H7 (cell line): ENCODE results near the gene QKI. TPM values are rescaled to one million over a fixed set of nuclear protein-coding genes. Genes with fewer than 3 reads are reported as not detected.
"Not testable (repeated sequence)": the region's sequence is repeated elsewhere in the genome, so short reads cannot be mapped to it uniquely, and the experiment has no call there.

Experiments used
- DNase-seq: peaks from one replicate; pipeline ENCODE4 v3.0.0; 2012
- H3K27me3 ChIP-seq: 2 replicates; pipeline ENCODE4 v1.6.0; 2011; ENCODE audit warnings: mild to moderate bottlenecking, low read length; ENCODE audit not compliant: control insufficient read depth, insufficient read depth
- H3K36me3 ChIP-seq: replicated peaks from 2 replicates; pipeline ENCODE4 v1.5.1; 2011; ENCODE audit warnings: low read length; ENCODE audit not compliant: control insufficient read depth, insufficient read depth
- H3K4me3 ChIP-seq: 2 replicates; pipeline ENCODE4 v1.5.1; 2011; ENCODE audit warnings: low read depth, mild to moderate bottlenecking, control low read depth, low read length, moderate library complexity; ENCODE audit not compliant: insufficient read depth
- total RNA-seq: library from RNA; depleted of rRNA; stranded (reverse); fragments of >200 nt; shearing (Covaris generic); gene quantifications from 2 replicates; pipeline ENCODE4 v1.2.3, GENCODE V29; 2014

The QKI gene
- total RNA-seq, 1 experiment from 2014 or later: 155 TPM

- not testable (repeated sequence) for DNase-seq, H3K36me3 ChIP-seq, H3K4me3 ChIP-seq, H3K27me3 ChIP-seq
Observed at GRCh38 chr6:163433486-163433885, 19.0 kb downstream of the QKI start.

DNA sequence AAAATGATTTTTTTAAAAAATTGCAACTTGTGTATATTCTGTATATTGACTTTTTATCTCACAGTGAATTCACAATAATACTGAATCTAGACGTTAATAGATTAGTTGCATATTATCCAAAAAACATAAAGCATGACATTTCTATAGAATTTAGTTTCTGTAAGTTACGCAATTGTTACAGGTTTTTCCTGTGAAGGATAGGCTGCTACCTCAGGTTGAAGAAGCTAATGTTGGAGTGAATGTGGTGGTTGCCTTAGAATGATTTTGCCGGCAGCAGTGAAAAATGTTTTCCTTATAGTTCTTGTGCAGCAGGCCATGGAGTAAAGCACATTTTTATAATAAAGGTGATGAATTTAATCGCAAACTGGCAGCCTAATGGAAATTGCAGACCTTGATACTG lies 20.5 kb downstream of the QKI start:
- no peak for DNase-seq
- no peak overlapping the region for H3K4me3 ChIP-seq
- no peaks in the 10 kb centered on the region for H3K36me3 ChIP-seq
- H3K27me3 ChIP-seq: no peaks in the 10 kb centered on the region

DNA sequence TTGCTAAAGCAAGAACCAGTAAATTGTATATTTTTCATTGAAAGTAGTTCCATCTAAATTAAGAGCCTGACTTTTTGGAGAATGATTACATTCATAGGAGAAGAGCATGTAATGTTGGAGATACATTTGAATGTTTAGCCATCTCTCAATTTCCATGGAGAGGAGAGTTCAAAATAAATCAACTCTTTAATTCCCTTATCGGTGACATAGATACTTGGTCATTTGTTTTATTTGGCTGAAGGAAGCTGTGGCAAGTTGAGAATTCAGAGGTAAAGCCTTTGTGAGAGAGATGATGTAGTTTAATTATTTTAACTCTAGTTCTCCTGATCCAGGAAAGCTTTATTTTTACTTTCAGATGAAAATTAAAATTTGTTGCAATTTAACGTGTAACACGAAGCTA lies 22.3 kb downstream of the QKI start:
- H3K27me3 ChIP-seq: no peaks in the 10 kb centered on the region
- H3K36me3 ChIP-seq: no peaks in the 10 kb centered on the region

GRCh38 chr6:163437466-163437865 lies 22.9 kb downstream of the QKI start:
- no peaks in the 10 kb centered on the region for H3K36me3 ChIP-seq
- DNase-seq: no peak
- H3K27me3 ChIP-seq: no peaks in the 10 kb centered on the region
- H3K4me3 ChIP-seq: no peak overlapping the region

More for the DNA sequence above, 22.3 kb downstream of the QKI start:
- DNase-seq: no peak
- H3K4me3 ChIP-seq: no peak overlapping the region

- Histone ChIP-seq H3K4me3 (no peak overlapping the region), H3K27me3 (no peaks in the 10 kb centered on the region), H3K36me3 (no peaks in the 10 kb centered on the region)
- no peak for DNase-seq
Observed at GRCh38 chr6:163438298-163438939, 23.9 kb downstream of the QKI start.

- no peak overlapping the region for H3K4me3 ChIP-seq
- no peak for DNase-seq
- no peaks in the 10 kb centered on the region for H3K27me3 ChIP-seq
- H3K36me3 ChIP-seq: no peaks in the 10 kb centered on the region
Observed at GRCh38 chr6:163438940-163439335, 24.4 kb downstream of the QKI start.

DNA sequence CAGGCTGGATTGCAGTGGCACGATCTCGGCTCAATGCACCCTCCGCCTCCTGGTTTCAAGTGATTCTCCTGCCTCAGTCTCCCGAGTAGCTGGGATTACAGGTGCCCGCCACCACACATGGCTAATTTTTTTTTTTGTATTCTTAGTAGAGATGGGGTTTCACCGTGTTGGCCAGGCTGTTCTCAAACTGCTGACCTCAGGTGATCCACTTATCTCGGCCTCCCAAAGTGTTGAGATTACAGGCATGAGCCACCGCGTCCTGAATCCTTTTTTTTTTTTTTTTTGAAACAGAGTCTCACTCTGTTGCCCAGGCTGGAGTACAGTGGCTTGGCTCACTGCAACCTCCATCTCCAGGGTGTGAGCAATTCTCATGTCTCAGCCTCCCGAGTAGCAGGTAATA lies 24.9 kb downstream of the QKI start:
- H3K4me3 ChIP-seq, H3K27me3 ChIP-seq, DNase-seq, H3K36me3 ChIP-seq: not testable (repeated sequence)

- no peak for DNase-seq
Observed at GRCh38 chr6:163439997-163440396, 25.5 kb downstream of the QKI start.

DNA sequence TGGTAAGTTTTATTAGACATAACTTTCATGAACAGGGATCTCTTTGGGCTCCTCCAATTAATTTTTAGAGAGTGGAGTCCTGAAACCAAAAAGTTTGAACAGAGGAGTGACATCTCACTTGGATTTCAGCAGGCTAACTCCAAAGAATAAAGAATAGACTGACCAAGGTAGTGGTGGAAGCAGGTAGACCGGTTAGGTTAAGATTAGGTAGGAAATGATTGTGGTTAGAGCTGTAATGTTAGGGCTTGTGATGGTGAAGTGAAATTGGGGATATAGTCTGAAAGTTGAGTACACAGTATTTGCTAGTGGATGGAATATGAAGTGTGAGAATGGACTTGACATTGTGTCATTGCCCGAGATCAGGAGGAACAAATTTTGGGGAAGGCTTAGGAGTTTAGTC lies 27.8 kb downstream of the QKI start:
- no peak for DNase-seq
- no peak overlapping the region for H3K4me3 ChIP-seq
- no peaks in the 10 kb centered on the region for H3K36me3 ChIP-seq
- H3K27me3 ChIP-seq: no peaks in the 10 kb centered on the region

More at GRCh38 chr6:163439997-163440396, 25.5 kb downstream of the QKI start:
- Histone ChIP-seq H3K27me3 (no peaks in the 10 kb centered on the region), H3K36me3 (no peaks in the 10 kb centered on the region), H3K4me3 (no peak overlapping the region)

DNA sequence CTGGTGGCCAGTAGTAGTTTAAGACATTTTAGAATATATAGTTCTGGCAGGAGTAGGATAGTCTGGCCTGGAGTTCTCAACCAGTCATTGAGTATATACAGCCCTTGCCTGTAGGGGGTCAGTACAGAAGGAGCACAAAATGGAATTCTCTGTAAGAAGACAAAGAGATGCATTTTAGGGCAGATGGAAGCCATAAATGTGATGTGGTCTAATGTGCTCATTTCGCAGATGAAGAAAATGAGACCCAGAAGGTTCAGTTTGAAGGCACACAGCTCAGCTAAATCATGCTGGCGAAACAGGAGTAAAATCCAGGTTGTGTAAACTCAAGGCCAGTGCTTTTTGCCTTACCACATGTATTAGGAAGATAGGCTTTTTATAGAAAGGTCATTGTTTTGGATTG lies 29.6 kb downstream of the QKI start:
- no peak for DNase-seq
- no peaks in the 10 kb centered on the region for H3K27me3 ChIP-seq
- H3K4me3 ChIP-seq: no peak overlapping the region
- no peaks in the 10 kb centered on the region for H3K36me3 ChIP-seq

DNA sequence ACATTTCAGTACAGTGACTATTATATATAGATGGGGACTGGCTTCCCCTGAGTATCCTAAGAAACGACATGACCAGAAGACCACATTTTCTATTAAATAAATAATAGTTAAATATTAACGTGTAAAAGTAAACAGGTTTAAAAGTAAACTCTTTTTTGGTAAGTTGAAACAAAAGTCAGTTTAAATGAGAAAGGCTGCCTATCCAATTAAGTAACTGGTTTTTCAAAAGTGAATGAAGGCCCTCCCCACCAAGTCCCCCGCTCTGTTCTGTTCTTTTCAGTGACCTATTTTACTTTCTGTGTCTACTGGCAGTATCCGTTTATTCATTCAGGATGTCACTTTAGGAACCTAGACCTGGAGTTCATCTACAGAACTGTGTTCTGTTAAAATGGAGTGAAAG lies 32.0 kb downstream of the QKI start:
- Histone ChIP-seq H3K36me3 (no peaks in the 10 kb centered on the region), H3K27me3 (no peaks in the 10 kb centered on the region), H3K4me3 (no peak overlapping the region)
- no peak for DNase-seq

GRCh38 chr6:163449076-163449475 lies 34.6 kb downstream of the QKI start:
- H3K36me3 ChIP-seq: no peaks in the 10 kb centered on the region
- no peaks in the 10 kb centered on the region for H3K27me3 ChIP-seq
- DNase-seq: no peak
- no peak overlapping the region for H3K4me3 ChIP-seq

GRCh38 chr6:163454425-163454824 lies 39.9 kb downstream of the QKI start:
- no peaks in the 10 kb centered on the region for H3K36me3 ChIP-seq
- DNase-seq: no peak
- no peaks in the 10 kb centered on the region for H3K27me3 ChIP-seq
- H3K4me3 ChIP-seq: no peak overlapping the region

- no peaks in the 10 kb centered on the region for H3K36me3 ChIP-seq
- no peaks in the 10 kb centered on the region for H3K27me3 ChIP-seq
- no peak overlapping the region for H3K4me3 ChIP-seq
- no peak for DNase-seq
Observed at GRCh38 chr6:163455552-163455951, 41.0 kb downstream of the QKI start.

DNA sequence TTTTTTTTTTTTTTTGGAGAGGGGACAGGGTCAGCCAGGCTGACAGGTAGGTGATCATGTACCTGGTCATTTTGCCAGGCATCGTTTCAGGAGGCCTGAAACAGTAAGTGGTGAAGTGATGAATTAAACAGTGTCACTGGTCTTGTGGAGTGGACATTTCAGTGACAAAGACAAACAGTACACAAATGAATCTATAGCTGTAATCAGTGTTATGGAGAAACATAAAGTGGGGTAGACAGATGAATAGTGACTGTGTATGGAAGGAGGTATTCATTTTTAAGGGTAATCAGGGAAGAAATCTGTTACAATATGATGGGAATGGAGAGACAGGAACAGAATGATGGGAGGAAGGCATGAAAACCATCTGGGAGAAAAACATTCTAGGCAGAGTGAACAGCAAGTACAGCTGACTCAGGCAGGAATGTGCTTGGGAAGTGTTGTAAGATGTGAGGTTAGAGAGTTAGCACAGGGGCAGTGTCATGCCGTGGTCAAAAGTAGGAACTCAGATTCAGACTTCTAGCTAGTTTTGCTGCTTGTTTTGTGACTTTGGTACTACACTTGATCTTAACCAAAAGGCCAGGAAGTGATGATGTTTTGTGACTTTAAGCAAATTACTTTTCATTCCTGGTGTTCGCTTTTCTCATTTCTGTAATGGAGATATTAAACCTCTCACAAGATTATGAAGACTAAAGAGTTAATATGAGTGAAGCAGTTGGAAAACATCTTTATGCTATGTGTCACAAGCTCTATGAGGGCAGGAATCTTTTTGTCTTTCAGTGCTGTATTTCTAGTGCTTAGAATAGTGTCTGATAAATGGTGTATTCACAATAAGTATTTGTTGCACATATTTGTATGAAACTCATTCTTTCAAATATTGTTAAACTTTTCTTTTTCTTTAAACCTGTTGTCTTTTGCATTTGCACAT lies 43.4 kb downstream of the QKI start:
- no peaks in the 10 kb centered on the region for H3K36me3 ChIP-seq
- DNase-seq: no peak
- no peaks in the 10 kb centered on the region for H3K27me3 ChIP-seq
- H3K4me3 ChIP-seq: no peak overlapping the region
